T-helper 22 cell (primary cell): ENCODE results near the gene PGM5.

ENCODE experiments used
- DNase-seq: peaks from one replicate; pipeline ENCODE4 v3.0.0-alpha.2; 2020; ENCODE audit warnings: low read depth

The PGM5 gene

DNA sequence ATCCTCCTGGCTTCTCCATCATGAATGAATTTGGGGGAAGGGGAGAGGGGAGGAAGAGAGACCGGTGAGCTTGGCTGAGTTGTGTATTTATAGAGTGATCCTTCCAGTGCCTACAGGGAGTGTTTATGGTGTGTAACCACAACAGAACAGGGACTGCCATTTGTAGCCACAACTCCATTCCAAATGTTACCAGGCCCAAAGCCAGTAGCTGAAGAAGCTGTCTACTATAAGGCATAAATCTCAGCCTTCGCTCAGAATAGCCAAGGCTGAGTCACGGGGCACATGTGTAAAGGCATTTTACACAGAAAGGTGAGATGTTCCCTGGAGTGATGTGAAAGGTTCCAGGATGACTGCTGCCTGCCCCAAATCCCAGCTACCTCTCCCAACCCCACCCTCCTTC lies 181.8 kb downstream of the PGM5 start:
- no peak for DNase-seq

DNA sequence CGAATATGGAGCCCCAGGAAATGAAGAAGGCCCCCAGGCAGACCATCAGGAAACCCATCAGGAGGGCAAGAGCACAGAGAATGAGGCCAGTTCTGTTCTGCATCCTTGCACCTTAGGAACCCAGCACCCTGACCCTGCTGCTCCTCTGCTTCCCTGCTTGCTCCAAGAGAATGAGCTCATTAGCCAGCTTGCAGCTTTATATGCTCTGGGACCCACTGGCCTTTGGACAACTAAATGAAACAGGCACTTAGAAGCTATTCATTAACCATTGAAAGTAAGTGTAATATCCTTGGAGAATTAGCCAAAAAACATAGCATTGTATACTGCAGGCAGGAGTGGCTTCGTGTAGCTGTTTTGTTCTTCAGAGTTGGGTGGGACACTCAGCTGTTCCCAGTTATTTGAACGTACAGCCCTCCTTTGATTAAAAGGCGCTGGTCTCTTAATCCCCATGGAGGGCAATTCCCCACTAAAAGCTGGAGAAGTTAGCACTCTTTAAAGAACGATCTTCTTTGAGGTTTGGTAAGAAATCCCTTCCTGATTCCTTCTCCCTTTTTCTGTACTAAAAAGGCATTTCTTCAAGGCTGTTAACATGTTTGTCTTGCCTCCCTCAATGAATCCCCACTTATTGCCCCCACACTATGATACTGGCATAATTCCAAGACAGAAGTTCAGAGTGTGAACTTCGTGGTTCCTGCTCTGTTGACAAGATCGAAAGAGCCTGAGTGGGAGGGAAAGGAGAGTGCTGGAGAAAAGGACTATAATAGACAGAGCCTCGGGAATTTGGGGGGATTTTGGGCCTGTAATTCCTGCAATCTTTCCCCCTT lies 184.5 kb downstream of the PGM5 start, which contains the start of gene TMEM252:
TMEM252 (minus strand) TSS at position 172 of the 824 bp plus-strand sequence; CDS start at position 103, 69 bp downstream.
- DNase-seq = no peak

GRCh38 chr9:68541568-68541967 lies 185.2 kb downstream of the PGM5 start:
- no peak for DNase-seq

DNA sequence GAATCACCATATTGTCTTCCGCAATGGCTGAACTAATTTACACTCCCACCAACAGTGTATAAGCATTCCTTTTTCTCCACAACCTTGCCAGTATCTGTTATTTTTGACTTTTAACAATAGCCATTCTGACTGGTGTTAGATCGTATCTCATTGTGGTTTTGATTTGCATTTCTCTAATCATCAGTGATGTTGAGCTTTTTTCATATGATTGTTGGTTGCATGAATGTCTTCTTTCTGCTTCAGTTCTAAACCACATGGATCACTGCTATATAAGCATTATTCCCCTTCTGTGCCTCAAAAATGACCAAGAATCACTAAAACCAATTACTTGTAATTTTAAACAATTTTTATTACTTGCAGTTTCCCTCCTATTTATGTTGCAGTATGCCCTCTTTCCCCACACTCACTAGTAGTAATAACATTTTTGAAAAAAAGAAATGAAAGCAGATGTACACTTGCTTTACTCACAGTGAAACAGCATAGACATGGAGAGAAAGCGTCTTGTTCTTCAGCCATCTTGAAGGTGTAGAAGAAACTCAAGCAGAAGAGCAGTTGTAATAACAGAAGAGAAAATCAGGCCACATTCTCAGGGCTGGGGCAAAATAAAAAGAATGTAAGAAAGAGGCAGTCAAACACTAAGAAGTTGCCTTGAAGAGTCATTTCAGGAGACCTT lies 188.8 kb downstream of the PGM5 start:
- DNase-seq = no peak

GRCh38 chr9:68546596-68547390 lies 190.4 kb downstream of the PGM5 start:
- DNase-seq = no peak

DNA sequence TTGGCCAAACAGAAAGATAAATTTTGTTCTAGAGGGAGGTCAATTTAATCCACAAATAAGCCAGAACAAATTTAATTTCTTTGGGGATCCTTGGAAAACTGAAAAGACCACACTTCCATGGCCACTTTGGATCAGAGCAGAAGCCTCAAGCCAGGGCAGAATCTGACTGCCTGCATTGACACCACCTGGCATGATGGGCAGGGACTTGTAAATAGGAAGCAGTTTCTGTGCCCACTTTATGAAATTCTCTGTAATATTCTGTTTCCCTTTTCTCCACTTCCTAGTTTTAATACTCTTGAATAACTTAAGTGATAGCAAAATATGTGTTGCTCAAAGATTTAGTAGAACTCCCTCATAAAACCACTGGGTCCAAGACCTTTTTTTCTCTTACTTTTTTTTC lies 191.0 kb downstream of the PGM5 start:
- no peak for DNase-seq

GRCh38 chr9:68548241-68548640 lies 191.8 kb downstream of the PGM5 start:
- no peak for DNase-seq

DNA sequence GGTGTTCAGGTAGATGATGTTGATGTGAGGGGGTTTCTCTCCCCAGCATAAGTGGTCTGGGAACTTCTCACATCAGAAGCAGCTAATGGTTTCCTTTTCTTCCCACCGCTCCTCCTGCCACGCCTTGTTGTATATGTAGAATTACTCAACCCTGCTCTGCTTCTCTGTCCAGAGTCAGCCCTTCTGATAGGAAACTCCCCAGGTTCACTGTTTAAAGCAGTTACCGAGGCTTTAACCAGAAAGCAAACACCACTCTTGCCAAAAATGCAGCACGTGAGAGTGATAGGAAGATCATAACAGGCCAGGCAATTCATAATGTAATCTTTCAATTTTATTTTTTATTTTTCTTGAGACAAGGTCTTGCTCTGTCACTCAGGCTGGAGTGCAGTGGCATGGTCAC lies 194.8 kb downstream of the PGM5 start:
- DNase-seq = no peak

DNA sequence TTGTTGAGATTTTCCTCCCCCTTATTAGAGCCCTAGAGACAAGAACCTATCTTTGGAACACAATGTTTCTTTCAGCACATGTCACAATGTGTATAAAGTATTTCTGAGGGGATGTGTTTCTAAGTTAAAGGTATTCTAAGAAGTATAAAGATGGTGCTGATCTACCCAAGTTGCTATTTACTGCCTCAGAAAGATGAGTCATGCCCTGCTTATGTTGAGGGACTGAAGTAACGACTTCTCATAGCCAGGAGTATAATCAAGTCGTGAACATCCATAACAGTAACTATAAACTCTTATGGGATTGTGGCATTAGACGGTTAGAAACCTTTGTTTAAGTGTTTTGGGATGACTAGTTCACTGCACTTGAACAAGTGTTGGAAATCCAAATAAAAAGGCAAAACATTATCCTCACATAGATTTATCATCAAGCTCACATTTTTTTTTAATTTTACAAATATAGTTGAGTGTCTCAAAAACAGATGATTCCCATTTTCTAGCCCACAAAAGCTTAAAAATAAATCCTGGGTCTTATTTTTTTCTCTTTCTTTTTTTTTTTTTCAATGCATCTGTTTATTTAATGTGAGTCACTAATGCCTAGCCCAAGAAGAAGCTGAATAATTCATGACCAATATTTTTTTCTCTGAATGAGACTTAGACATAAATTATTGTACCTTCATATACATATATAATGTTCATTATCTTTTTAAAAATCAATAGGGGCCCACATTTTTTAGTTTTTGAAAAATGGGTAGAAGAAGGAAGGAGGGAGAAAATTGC lies 196.5 kb downstream of the PGM5 start:
- no peak for DNase-seq

- no peak for DNase-seq
Measured at GRCh38 chr9:68555437-68556150, 199.2 kb downstream of the PGM5 start.

- no peak for DNase-seq
Measured at GRCh38 chr9:68558545-68558944, 202.1 kb downstream of the PGM5 start.

GRCh38 chr9:68560071-68560844 lies 203.8 kb downstream of the PGM5 start:
- no peak for DNase-seq

DNA sequence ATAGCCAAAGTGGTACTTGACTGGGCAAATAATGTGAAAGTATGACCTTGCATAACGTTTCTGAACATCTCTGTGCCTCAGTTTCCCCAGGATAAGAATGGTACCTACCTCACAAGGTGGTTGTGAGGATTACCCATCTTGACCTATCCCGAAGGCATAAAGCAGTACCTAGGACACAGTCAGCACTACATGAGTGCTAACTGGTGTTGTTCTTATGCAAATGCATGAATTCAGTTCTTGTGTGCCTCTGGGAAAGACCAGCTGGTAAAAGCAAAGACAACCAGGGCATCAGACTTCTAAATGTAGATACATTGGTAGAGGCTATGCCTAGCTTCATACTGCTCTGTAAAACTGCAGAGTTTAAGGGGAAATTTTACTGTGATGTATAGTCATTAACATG lies 206.1 kb downstream of the PGM5 start:
- DNase-seq = no peak

- no peak for DNase-seq
Measured at GRCh38 chr9:68567565-68567964, 211.2 kb downstream of the PGM5 start.

DNA sequence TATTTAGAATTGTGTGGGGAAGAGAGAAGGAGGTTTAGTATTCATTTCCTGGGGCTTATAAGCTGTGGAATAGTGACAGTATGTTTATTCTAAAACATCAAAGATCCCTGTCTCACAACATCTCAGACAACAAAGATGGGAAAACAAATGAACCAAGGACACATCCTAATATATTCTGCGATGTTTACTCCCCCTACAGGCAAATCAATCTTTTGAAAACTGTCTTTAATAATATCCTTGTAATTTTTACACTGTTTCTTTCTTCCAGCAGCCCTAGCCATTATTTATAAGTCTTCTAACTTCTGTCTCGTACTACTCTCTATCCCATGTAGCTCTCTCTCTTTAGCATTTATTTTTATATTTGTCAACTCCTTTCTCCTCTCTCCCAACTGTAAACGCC lies 217.7 kb downstream of the PGM5 start:
- DNase-seq = no peak

- DNase-seq = no peak
Measured at GRCh38 chr9:68575817-68576216, 219.4 kb downstream of the PGM5 start.

GRCh38 chr9:68577774-68578591 lies 221.6 kb downstream of the PGM5 start:
- no peak for DNase-seq
